HT-29 (cell line): ENCODE data around the gene LPXN. TPM values are rescaled to one million over a fixed set of nuclear protein-coding genes. Genes with fewer than 3 reads are reported as not detected.
"Not testable (repeated sequence)": the region's sequence is repeated elsewhere in the genome, so short reads cannot be mapped to it uniquely, and the experiment has no call there.

Experiments
- DNase-seq: peaks from one replicate; pipeline ENCODE4 v3.0.0-alpha.2; 2015; ENCODE audit warnings: low spot score
- total RNA-seq: library from RNA; depleted of rRNA; stranded (reverse); fragments of >200 nt; shearing (Covaris generic); gene quantifications from 2 replicates; pipeline ENCODE4 v1.2.3, GENCODE V29; 2014

LPXN gene
- total RNA-seq, 1 experiment from 2014 or later = 1.1 TPM

DNA sequence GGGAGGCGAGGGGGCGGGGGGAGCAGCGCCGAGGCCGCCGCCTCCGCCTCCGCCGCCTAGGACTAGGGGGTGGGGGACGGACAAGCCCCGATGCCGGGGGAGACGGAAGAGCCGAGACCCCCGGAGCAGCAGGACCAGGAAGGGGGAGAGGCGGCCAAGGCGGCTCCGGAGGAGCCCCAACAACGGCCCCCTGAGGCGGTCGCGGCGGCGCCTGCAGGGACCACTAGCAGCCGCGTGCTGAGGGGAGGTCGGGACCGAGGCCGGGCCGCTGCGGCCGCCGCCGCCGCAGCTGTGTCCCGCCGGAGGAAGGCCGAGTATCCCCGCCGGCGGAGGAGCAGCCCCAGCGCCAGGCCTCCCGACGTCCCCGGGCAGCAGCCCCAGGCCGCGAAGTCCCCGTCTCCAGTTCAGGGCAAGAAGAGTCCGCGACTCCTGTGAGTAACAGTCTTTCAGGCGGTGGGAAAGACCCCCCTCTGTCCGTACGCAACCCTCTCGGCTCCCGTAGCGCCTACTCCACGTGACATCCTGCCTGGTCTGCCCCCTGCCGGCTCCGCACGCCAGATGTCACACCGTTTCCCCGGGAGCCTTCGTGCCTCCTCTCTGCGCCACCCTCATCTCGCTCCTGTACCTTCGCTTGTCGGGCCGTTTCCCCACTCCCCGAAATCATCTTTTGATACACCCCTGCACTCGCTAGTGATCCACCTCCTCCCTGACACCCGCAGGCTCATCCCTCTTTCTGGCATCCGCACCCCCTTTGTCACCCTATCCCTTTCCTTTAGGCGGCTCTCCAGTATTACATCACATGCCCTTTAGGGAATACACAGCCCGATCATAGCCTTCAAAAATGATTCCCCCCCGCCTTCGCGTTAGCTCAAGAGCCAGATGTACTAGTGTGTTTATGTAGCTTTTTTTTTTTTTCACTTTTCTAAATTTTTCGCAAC lies 3.8 kb upstream of the LPXN start:
- peak; percentile 93 for DNase-seq

DNA sequence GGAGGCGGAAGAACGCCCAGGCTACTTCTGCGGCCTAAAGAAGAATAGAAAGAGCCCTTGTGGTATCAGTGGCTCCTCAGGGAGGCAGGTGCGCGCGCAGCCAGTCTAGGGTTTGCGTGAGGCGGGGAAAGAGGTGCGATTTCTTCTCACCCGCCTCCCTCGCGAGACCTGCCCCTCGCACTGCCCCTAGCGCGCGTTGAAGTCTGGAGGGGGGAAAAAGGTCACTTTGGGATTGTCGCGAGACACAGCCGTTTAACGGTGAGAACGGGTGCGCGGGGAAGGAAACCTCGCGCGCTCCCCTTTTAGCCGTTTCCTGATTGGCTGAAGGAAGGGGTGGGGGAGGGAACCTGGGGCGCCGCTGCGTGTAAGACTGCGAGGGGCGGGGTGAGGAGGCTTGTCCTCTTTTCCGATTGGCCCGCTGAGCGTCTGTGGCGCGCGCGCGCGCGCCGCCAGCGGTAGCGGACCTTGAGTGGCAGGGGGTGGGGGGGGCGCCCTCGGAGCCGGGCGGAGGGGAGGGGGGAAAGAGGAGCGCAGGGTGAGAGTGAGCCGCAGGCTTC lies 3.1 kb upstream of the LPXN start, which contains the start of gene ZFP91:
Gene ZFP91 (plus strand): TSS at position 429 of the 557 bp plus-strand sequence. CDS start 219 bp downstream, outside the sequence.
- DNase-seq = peak; percentile 99

DNA sequence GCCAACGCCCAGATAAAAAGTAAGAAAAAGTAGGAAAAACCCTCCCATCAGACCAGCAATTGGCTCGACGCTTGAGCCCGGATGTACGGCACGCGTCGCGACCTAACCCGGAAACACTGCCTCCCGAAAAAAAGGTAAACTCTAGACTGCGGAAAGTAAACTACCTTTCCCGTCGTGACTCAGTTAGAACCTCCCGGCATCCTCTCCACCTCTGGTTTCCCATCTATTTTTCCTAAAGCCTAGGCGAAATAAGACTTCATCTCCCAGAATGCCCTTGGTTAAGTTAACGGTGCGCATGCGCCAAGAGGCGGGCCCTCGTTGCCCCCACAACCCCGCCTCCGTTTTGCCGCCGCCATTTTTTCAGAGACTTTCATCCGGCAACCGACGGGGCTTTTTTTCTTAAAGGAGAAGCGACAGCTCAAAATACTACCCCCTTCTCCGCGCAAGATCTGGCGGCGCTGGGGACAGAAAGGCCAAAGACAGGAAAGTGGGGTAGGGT lies 2.5 kb upstream of the LPXN start:
- peak; percentile 99 for DNase-seq

DNA sequence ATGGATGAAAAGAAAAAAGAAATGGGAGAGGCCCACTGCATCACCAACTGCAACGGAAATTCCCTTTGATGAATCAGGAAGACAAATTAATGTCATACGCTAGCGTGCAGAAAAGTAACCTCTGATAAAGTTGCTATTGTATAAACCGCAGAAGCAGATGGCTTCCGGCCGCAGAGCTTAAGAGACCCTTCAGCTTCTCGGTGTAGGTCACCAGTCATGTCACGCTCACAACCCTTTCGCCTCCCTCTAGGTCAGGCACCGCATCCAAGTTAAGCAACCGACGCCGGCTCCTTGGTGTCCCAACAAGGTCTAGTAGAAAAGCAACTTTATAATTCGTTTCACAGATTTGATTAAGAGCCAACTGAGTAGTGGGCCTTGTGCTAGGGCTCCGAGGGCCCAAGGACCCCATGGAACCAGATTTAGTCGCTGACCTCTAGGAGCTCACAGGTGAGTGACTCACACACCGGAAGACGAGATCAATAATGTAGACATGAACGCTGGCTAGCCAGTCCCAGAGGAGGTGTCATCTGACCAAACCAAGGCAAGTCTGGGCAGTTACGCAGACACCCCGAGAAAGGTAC lies 2.0 kb upstream of the LPXN start:
- DNase-seq = no peak

DNA sequence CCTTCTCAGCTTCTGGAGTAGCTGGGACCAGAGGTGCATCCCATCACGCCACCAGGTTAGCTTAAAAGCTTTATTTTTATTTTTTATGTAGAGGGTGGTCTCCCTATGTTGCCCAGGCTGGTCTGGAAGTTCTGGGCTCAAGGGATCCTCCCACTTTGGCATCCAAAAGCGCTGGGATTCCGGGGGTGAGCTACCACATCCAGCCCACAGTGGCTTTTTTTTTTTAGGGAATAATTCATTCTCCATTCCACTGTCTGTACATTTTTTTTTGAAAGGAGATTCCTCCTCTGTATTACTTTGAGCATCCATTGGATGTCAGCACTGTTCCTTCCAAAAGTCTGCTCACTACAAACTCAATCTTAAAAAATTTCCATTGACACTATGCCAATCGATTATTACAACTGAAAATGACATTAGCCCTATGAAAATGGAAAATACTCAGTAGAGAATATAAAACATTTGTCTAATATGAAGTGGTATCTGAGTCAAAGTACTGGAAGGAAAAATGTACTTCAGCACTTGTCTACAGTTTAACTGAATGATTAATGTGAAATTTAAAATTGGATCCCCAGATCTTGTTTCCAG lies 1.3 kb upstream of the LPXN start:
- DNase-seq = peak; percentile 55

DNA sequence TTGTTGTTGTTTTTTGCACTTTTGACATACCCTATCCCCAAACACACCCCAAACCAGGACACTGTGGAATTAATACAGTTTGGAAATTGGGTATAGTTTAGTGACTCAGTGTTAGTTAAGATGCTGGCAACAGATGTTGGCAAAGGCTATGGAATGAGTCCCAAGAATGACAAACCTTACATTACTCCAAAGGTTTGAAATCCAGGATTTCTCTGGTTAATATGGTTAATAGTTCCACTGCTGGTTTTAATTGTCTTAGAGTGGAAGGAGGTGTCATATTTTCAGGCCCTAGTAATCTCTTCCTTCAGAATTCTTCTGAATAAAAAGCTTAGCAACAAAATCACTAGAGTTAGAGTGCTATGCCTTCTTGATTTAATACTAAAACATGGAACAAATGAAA lies 775 bp downstream of the LPXN start:
- DNase-seq = no peak

DNA sequence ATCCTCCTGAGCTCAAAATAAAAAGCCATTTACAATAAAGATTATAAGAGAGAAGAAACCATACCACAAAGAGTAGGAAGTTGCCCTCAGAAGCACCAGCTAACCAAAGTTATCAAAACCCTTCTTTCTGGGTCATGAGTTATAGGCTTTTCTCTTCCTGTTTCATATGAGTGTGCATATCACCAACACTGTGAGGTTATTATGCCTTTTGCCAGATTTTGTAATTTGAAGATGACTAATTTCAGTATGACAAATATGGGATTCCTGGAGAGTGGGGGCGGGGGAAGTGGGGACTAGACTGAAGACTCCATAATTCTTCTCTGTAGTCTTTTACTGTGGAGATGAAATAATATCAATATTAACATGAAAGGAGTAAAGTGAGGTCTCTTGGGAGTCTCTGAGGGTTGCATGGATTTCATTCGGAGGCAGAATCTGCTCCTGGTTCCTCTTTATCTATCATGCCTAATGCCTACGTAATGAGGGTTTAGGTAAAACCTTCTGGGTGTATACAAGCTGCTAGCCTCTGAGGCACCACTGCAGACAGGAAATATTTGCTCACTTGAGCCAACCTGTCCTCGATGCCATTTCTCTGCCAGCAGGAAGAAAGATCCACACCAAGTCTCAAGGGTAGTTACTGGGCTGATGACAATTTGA lies 2.1 kb downstream of the LPXN start:
- DNase-seq = no peak

DNA sequence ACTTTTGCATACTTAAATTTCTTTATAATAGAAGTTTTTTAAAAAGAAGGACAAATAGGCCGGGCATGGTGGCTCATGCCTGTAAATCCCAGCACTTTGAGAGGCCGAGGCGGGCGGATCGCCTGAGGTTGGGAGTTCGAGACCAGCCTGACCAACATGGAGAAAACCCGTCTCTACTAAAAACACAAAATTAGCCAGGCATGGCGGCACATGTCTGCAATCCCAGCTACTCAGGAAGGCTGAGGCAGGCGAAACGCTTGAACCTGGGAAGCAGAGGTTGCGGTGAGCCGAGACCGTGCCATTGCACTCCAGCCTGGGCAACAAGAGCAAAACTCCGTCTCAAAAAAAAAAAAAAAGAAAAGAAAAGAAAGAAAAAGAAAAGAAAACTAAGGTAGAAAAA lies 2.8 kb downstream of the LPXN start:
- not testable (repeated sequence) for DNase-seq

DNA sequence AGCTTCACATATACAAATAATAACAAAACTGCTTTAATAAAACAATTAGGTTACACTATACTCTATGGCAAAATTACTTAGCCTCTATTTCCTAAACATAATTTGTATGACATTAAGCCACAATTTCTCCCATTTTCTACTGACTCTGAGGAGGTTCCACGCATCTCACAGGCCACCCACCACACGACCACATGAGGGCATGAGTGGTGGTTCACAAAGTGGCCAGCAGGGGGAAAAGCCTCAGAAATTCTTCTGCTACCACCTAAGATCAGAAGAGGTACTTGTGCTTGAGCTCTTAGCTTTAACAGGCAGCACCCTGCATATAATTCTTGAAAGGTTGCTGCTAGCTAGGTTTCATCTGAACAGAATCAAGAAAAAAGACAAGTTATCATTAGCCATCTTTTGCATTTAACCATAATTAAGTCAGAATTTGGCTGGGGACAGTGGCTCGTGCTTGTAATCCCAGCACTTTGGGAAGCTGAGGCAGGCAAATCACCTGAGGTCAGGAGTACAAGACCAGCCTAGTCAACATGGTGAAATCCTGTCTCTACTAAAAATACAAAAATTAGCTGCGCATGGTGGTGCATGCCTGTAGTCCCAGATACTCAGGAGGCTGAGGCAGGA lies 7.7 kb downstream of the LPXN start:
- DNase-seq = peak; percentile 81

DNA sequence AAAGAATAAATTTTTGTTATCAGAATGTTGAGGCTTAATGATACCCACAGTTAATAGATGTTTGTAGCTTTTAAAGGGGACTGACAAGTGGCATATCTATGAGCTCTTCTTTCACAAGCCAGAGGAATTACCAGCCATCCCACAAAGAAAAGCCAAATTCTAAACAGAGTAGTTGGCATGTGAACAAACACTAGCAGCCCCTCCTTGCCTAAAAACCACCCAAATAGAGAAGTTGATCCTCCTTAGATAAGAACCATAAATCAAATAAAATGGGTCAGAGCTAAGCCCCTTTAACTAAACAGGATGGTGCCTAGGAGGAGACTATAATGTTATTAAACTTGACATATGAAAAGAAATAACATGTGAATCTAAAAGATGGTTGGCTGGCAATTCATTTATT lies 11.4 kb downstream of the LPXN start:
- DNase-seq = no peak

DNA sequence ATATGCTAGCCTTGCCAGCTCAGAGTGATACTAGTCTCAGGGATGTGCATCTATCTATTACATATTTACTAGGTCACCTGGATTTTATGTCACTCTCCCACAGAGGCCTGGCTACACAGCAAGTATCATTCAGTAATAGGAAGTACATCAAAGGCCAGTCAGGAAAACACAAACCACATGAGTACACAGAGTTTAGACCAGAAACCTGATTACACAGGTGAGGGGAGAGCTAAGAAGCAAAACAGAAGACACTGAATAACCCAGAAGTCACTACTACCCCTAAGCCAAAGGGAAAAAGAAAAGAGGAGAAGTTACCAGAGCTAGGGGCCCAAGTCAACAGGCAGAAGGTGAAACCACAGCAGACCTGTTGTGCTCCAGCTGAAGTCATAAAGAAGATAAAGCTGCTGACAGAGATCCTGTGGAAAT lies 13.3 kb downstream of the LPXN start:
- no peak for DNase-seq

DNA sequence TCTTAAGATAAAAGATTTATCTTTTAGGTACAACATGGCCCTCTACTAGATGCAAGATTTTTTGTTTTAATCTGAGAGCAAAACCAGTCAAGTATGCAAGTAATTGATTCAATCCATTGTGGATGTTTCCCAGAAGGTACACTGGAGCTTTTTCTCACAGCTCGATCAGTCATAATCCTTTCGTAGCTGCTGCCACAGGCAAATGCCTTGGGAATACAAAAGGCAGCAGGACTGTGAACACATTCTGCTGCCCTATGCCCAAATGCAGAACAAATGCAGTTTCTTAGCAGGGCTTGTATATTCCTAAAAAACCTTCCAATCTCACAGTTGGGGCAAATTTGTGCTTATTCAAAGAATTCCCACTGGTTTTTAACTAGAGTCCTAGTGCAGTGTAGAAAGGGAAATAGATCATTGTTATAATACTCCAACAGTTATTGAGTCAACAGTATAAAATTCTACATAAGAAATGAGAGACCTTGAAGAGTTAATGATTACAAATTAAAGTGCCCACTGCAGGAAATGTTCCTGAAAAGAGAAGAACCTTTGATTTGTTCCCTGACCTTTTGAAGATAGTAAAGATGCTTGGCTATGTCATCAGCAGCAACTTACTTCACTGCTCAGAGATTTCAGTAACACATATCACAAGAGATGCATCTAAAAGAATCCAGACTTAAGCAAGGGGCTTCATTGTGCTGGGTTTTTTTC lies 14.1 kb downstream of the LPXN start:
- DNase-seq = peak; percentile 20

DNA sequence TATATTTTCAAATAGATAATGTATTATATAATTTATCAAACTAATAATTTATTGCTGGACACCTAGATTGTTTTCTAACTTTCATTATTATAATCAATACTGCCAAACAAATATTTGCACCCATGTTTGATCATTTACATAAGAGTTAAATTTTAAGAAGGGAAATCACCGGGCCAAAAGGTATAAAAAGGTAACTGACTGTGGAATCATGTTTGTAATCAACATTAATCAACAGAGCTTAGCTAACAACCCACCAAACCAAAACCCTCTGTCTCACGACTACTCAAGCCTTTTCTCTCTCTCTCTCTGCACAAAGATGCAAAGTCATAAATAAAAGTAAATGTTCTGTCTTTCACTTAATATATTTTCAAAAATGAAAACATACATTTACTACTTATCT lies 14.8 kb downstream of the LPXN start:
- no peak for DNase-seq

DNA sequence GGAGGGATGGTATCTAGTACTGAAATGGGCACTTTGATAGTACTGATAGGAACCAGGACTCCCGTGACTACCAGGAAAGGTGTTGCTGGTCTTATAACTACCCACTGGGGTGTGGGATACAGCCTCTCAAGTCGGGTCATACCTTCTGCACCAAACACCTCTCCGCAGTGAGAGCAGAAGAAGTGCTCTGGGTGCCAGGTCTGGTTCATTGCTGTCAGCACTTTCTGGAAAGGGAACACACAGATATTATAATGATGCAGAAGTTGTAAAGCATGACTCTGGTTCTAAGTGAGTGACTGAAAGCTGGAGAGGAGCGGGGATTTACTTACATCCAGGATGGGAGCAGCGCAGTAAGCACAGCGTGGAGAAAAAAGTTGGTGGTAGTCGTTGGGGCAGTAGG lies 26.0 kb downstream of the LPXN start:
- no peak for DNase-seq

DNA sequence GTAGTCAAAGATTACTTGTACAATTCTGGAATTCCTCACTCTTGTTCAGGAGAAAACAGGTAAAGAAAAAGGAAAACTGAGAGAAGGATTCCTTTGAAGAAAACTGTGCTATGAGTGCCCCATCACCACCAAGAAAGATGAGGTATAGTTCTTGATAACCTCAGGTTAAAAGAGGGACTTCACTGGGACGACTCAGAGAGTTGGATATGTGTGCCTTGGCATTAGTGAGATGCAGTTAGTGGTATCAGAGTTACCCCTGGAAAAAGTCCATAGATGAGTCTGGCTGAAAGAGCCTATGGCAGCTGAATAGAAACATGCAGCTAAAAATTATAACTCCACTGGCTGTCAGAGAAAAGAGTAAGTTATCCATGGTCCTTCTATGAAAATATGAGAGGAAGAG lies 28.8 kb downstream of the LPXN start:
- DNase-seq = no peak

DNA sequence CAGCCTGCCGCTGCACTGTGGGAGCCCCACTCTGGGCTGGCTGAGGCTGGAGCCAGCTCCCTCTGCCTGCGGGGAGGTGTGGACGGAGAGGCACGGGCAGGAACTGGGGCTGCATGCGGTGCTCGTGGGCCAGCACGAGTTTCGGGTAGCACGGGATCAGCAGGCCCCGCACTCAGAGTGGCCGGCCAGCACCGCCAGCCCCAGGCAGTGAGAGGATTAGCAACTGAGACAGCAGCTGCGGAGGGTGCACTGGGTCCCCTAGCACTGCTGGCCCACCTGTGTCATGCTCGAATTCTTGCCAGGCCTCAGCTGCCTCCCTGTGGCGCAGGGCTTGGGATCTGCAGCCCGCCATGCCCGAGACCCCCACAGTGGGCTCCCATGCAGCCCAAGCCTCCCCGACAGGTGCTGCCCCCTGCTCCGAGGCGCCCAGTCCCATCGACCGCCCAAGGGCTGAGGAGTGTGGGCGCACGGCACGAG lies 43.8 kb downstream of the LPXN start:
- no peak for DNase-seq

DNA sequence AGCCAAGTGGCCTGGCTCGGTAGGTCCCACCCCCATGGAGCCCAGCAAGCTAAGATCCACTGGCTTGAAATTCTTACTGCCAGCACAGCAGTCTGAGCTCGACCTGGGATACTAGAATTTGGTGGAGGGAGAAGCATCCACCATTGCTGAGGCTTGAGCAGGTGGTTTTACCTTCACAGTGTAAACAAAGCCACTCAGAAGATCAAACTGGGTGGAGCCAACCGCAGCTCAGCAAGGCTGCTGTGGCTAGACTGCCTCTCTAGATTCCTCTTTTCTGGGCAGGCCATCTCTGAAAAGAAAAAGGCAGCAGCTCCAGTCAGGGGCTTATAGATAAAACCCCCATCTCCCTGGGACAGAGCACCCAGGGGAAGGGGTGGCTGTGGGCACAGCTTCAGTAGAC lies 45.4 kb downstream of the LPXN start:
- peak; percentile 53 for DNase-seq

DNA sequence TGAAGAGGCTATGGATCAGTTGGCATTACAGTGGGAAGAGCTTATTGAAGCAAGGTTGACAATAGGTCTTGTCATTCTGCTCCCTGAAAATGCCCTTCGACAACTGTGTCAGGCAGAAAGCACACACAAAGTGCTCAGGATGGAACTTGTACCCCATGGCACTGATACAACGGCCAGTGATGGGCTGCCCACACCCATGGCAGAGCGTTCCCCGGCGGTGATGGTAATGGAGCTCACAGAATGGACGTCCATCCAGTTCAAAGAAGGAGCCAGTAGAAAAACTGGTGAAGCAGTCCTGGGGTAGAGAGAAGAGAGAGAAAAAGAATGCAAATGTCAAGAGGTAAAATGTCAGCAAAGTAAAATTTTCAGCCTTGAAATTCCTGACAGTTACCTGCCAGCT lies 48.2 kb downstream of the LPXN start:
- no peak for DNase-seq

DNA sequence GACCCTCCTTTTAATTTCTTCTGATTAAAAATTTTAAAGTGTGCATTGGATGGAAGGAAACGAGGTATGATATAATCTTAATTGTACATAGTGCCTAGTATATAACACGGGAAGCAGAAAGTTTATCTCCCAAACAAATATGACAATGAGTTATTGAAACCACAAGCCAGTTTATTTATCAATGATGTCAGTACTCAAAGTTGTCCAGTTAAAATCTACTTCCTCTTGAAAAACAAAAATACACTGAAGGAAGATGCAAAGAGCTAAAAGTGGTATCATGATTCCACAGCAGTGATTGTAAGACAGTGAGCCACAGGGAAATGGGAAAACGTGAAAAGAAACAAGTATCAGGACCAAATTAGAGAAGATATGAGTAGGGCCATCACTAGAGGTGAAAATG lies 48.9 kb downstream of the LPXN start:
- no peak for DNase-seq

DNA sequence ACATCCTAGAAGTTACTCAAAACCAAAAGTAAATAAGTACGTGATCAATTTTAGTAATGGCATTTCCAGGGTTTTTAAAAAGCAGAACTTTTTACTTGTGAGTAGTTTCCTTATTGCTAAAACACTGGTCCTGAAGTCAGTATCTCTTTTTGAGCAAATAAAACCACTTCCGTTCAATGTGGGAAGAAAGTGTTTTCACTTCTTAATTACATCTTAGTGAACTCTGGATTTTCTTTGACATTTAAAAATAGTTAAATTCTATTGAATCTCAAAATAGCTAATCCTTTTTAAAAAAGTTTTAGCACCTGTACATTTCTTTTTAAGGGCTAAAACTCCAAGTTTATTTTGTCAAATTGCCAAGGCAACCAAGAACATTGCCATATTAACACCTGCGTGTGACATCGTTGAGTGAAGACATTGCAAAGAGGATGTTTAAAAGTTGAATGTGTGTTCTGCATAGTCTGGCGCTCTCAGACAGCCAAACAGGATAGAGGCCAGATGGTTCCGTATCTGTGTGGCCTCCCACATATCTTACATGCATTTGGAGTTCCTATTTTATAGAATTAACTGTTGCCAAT lies 50.5 kb downstream of the LPXN start:
- no peak for DNase-seq
